ENCODE results near the gene HK1.

Gene HK1

GRCh38 chr10:69253171-69253570 is 25.1 kb upstream of the HK1 start:
- no peak for TF ChIP-seq CTCF (IDR thresholded peaks at IDR 0.05; ENCODE audit: control insufficient read depth, extremely low read depth, insufficient read depth)
- DNase-seq (ENCODE audit: low read depth) = no peak

GRCh38 chr10:69254877-69255276 is 23.4 kb upstream of the HK1 start:
- H3K4me3 ChIP-seq (ENCODE audit: low read depth, low read length) = no peak overlapping the region
- DNase-seq (ENCODE audit: low read depth) = no peak

More at GRCh38 chr10:69253171-69253570, 25.1 kb upstream of the HK1 start:
- no peak overlapping the region for H3K4me3 ChIP-seq (ENCODE audit: low read depth, low read length)

GRCh38 chr10:69259547-69260243 is 18.6 kb upstream of the HK1 start:
- H3K4me3 ChIP-seq (ENCODE audit: low read depth, low read length) = no peak overlapping the region
- TF ChIP-seq CTCF (IDR thresholded peaks at IDR 0.05; ENCODE audit: control insufficient read depth, extremely low read depth, insufficient read depth) = no peak
- DNase-seq (ENCODE audit: low read depth) = no peak

More at GRCh38 chr10:69254877-69255276, 23.4 kb upstream of the HK1 start:
- TF ChIP-seq CTCF (IDR thresholded peaks at IDR 0.05; ENCODE audit: control insufficient read depth, extremely low read depth, insufficient read depth) = no peak

- H3K4me3 ChIP-seq (ENCODE audit: low read depth, low read length) = no peak overlapping the region
- DNase-seq (ENCODE audit: low read depth) = no peak
- TF ChIP-seq CTCF (IDR thresholded peaks at IDR 0.05; ENCODE audit: control insufficient read depth, extremely low read depth, insufficient read depth) = no peak
These were observed 17.1 kb upstream of the HK1 start for GRCh38 chr10:69261184-69261583.

- no peak for TF ChIP-seq CTCF (IDR thresholded peaks at IDR 0.05; ENCODE audit: control insufficient read depth, extremely low read depth, insufficient read depth)
- DNase-seq (ENCODE audit: low read depth) = no peak
- H3K4me3 ChIP-seq (ENCODE audit: low read depth, low read length) = no peak overlapping the region
These were observed 16.0 kb upstream of the HK1 start for GRCh38 chr10:69262292-69262751.

GRCh38 chr10:69265521-69265920 is 12.8 kb upstream of the HK1 start:
- no peak overlapping the region for H3K4me3 ChIP-seq (ENCODE audit: low read depth, low read length)
- no peak for TF ChIP-seq CTCF (IDR thresholded peaks at IDR 0.05; ENCODE audit: control insufficient read depth, extremely low read depth, insufficient read depth)
- no peak for DNase-seq (ENCODE audit: low read depth)
